Muscle of arm (tissue), 14 donors: ENCODE data around the gene PEA15. TPM values are rescaled to one million over a fixed set of nuclear protein-coding genes. Genes with fewer than 3 reads are reported as not detected.

Experiments used
- DNase-seq: peaks from one replicate; pipeline ENCODE4 v3.0.0-alpha.2; 2013
- long read RNA-seq, 11 donors: transcript quantifications; one replicate each; lab custom pipeline, GENCODE V29; 2026
- polyA plus RNA-seq, 12 donors: library from polyadenylated mRNA; unstranded; fragments of 120-200 nt; gene quantifications; one replicate each; pipeline ENCODE4 v1.2.1, GENCODE V29; 2013; ENCODE audit not compliant: insufficient read length in 12 of 12

PEA15 gene, protein sequence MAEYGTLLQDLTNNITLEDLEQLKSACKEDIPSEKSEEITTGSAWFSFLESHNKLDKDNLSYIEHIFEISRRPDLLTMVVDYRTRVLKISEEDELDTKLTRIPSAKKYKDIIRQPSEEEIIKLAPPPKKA
- 100 to 1,000 TPM in 11 of 12 donors, not detected in 1; 119 to 154 (median 137) TPM for polyA plus RNA-seq
- long read RNA-seq, donor 1, transcript PEA15-201 (4 exons, 2,471 nt): major isoform, 22 of 56 reads
- long read RNA-seq, donor 1, partial matches to known transcripts: 34 of 56 reads
- long read RNA-seq, donor 1, other reads (novel, unspliced or antisense): 0 of 56 reads
- long read RNA-seq, donor 2, transcript PEA15-201 (4 exons, 2,471 nt): major isoform, 37 of 83 reads
- long read RNA-seq, donor 2, partial matches to known transcripts: 46 of 83 reads
- long read RNA-seq, donor 2, other reads (novel, unspliced or antisense): 0 of 83 reads
- long read RNA-seq, donor 3, transcript PEA15-201 (4 exons, 2,471 nt): major isoform, 16 of 23 reads
- long read RNA-seq, donor 3, partial matches to known transcripts: 7 of 23 reads
- long read RNA-seq, donor 3, other reads (novel, unspliced or antisense): 0 of 23 reads
- long read RNA-seq, donor 4, transcript PEA15-201 (4 exons, 2,471 nt): major isoform, 13 of 32 reads
- long read RNA-seq, donor 4, partial matches to known transcripts: 19 of 32 reads
- long read RNA-seq, donor 4, other reads (novel, unspliced or antisense): 0 of 32 reads
- long read RNA-seq, donor 5, transcript PEA15-201 (4 exons, 2,471 nt): major isoform, 65 of 102 reads
- long read RNA-seq, donor 5, partial matches to known transcripts: 36 of 102 reads
- long read RNA-seq, donor 5, other reads (novel, unspliced or antisense): 0 of 102 reads
- long read RNA-seq, donor 6, transcript PEA15-201 (4 exons, 2,471 nt): major isoform, 26 of 45 reads
- long read RNA-seq, donor 6, partial matches to known transcripts: 18 of 45 reads
- long read RNA-seq, donor 6, other reads (novel, unspliced or antisense): 0 of 45 reads
- long read RNA-seq, donor 7, transcript PEA15-201 (4 exons, 2,471 nt): major isoform, 12 of 26 reads
- long read RNA-seq, donor 7, partial matches to known transcripts: 13 of 26 reads
- long read RNA-seq, donor 7, other reads (novel, unspliced or antisense): 0 of 26 reads
- long read RNA-seq, donor 8, transcript PEA15-201 (4 exons, 2,471 nt): major isoform, 50 of 117 reads
- long read RNA-seq, donor 8, partial matches to known transcripts: 65 of 117 reads
- long read RNA-seq, donor 8, other reads (novel, unspliced or antisense): 0 of 117 reads
- long read RNA-seq, donor 9, transcript PEA15-201 (4 exons, 2,471 nt): major isoform, 11 of 30 reads
- long read RNA-seq, donor 9, partial matches to known transcripts: 18 of 30 reads
- long read RNA-seq, donor 9, other reads (novel, unspliced or antisense): 0 of 30 reads
- long read RNA-seq, donor 10, transcript PEA15-201 (4 exons, 2,471 nt): major isoform, 51 of 101 reads
- long read RNA-seq, donor 10, partial matches to known transcripts: 50 of 101 reads
- long read RNA-seq, donor 10, other reads (novel, unspliced or antisense): 0 of 101 reads
- long read RNA-seq, donor 11, transcript PEA15-201 (4 exons, 2,471 nt): major isoform, 31 of 124 reads
- long read RNA-seq, donor 11, partial matches to known transcripts: 93 of 124 reads
- long read RNA-seq, donor 11, other reads (novel, unspliced or antisense): 0 of 124 reads

DNA sequence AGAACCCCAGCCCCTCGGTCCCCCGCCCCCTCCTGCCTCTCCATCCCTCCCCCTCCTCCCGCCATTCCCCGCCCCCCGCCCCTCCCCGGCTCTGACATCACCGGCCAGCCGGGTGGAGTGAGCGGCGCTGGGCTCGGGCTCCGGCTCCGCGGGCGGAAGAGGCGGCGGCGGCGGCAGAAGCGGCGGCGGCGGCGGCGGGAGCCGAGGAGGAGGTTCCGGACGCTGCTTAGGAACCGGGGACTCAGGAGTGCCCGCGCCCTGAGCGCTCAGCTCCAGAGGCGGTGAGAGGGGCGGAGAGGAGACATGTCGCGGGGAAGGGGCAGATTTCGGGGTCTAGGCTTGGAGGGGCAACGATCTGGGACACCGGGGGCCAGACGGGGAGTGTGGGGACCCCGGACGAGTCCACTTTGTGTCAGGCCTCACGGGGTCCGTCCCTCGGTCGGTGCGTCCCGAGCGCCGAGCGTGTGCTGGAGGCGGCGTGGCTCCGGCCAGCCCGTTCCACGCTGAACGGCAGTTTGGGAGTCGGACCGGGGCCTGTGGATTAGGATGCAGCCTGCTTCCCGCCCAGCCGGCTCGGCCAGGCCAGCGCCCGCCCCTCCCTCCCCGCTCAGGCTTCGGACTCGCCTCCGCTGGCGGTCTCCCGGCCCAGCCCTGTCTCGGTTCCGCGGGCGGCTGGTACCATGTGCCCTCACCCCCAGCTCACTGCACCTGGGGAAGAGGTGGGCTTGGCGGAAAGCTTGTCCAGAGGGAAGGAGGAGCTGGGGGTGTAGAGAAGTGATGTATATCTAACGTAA, at the start of gene PEA15:
PEA15 (plus strand) TSS at position 143 of the 794 bp plus-strand sequence. CDS start 6,161 bp downstream, outside the sequence.
- DNase-seq: peak; percentile 70

DNA sequence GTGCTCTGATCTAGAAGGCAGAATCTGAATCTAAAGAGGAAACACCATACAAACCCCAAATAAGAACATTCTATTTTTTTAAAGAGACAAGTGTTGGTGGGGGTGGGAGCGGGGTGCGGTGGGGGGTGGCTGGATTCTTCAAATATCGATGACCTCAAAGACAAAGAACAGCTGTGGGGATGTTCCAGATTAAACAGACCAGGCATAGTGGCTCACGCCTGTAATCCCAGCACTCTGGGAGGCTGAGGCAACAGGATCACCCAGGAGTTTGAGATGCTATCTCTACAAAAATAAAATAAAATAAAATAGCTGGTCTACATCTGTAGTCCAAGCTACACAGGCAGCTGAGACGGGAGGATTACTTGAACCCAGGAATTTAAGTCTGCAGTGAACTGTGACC, 48.8 kb upstream of the PEA15 start:
- no peak for DNase-seq

DNA sequence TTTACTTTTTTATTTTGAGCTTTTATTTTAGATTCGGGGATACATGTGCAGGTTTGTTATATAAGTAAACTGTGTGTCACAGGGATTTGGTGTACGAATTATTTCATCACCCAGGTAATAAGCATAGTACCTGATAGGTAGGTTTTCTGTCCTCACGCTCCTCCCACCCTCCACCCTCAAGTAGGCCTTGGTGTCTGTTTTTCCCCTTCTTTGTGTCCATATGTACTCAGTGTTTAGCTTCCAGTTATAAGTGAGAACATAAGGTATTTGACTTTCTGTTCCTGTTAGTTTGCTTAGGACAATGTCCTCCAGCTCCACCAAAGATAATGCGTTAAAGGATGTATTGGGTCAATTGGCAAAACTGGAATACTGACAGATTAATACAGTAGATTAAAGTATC, 48.0 kb upstream of the PEA15 start:
- no peak for DNase-seq

DNA sequence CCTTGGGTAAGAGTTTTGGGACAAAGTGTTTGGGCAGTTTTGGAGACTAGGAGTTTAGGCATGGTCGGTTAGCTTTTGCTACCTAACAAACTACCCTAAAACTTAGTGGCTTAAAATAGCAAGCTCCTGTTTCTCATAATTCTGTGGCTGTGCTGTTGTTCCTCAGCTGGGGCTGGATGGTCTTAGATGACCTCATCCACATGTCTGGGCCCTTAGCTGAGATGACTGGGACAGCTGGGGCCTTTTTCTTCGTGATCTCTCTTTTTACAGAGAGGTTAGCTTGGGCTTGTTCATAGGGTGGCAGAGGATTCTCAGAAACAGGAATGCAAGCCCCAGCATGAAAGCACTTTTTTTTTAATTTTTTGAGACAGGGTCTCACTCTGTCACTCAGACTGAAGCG, 47.2 kb upstream of the PEA15 start:
- DNase-seq: no peak

DNA sequence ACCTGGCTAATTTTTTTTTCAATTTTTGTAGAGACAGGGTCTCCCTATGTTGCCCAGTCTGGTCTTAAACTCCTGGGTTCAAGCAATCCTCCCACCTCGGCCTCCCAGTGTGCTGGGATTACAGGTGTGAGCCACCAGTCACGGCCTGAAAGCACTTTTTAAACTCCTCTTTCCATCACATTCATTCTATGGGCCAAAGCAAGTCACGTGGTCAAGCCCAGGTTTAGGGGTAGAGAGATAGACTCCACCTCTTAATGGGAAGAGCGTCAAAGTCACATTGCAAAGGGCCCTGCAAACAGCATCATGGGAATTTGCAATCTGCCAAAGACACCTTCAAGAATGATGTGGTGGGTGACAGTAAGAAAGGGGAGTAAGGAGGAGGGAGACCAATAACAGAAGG, 46.6 kb upstream of the PEA15 start:
- no peak for DNase-seq

DNA sequence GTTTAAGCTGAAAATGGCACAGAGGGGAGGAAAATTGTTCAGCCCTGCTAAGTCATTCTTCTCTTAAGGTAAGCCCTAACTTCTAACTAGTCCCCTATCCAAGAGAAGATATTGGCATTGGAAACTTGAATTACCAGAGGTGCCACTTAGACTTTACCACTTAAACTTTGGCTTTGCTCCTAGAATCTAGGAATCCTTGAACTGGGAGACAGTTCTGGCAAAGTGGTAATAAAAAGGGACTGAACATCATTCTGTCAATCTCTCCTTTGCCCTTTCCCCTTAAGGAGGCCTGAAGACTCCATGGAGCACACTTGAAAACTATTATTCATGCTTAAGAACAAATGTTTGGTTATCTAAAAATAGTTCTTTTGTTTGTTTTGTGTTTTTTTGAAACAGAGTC, 45.3 kb upstream of the PEA15 start:
- no peak for DNase-seq

DNA sequence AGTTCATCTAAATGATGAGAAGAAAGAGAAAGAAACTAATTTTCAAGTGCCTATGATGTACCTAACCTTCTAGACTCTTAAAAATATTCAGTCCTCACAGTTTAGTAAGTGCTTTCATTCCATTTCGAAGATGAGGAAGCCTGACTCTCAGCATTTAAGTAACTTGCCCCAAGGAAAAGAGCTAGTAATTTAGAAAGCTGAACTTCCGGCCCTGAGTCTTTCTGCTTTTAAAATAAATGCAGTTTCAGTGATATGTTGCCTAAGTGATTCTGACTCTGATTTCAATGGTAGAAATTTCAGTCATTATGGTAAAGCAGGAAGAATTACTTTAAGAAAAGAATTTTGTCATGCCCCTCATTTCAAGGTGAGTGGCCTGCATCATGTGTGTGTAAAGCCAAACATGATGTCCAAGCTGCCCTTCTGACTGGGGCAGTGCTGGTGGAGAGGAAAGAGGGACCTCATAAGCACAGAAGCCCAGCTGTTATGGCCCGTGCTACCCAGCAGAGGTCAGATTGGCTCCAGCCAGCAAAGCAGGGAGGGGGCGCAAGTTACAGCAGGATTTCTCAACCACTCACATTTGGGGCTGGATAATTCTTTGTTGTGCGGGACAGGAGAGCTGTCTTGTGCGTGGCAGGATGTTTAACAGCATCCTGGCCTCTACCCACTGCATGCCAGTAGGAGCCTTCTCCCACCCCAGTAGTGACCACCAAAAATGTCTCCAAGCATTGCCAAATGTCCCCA, 43.0 kb upstream of the PEA15 start:
- DNase-seq: no peak

DNA sequence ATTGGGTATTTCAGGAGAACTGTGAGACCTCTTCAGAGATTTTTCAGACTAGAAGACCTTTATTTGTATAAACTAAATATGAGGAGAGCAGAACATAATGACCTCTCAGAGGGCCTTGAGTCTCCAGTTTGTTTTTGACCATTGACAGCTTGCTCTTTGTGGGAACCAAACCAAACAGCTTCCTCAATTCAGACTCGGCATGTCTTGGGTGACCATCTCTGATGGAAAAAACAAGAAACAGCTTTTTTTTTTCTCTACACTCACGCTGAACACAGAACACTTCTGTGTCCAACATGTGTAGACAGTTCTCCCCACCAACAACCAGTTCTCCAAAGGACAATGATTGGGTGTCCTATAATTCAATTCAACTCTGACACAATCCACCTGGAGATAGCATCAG, 42.3 kb upstream of the PEA15 start:
- DNase-seq: no peak

DNA sequence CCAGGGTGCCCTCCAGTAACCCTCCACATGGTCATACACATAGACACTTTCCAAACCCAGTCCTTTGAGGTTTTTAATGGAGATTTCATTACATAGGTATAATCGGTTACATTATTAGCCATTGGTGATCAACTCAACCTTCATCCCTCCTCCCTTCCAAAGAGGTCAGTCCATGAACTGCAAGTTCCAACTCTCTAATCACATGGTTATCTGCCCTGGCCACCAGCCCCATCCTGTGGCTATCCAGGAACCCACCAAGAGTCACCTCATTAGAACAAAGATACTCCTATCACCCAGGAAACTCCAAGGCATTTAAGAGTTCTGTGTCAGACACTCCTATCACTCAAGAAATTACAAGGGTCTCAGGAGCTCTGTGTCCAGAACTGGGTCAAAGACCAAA, 41.6 kb upstream of the PEA15 start:
- DNase-seq: no peak

DNA sequence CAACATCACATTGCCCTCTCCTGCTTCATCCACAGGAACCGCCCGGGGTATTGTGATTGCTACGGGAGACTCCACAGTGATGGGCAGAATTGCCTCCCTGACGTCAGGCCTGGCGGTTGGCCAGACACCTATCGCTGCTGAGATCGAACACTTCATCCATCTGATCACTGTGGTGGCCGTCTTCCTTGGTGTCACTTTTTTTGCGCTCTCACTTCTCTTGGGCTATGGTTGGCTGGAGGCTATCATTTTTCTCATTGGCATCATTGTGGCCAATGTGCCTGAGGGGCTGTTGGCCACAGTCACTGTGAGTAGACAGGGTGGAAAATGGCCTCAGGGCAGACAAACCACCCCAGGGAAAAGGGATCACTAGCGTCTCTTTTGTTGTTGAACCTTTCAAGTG, 41.1 kb upstream of the PEA15 start:
- no peak for DNase-seq

DNA sequence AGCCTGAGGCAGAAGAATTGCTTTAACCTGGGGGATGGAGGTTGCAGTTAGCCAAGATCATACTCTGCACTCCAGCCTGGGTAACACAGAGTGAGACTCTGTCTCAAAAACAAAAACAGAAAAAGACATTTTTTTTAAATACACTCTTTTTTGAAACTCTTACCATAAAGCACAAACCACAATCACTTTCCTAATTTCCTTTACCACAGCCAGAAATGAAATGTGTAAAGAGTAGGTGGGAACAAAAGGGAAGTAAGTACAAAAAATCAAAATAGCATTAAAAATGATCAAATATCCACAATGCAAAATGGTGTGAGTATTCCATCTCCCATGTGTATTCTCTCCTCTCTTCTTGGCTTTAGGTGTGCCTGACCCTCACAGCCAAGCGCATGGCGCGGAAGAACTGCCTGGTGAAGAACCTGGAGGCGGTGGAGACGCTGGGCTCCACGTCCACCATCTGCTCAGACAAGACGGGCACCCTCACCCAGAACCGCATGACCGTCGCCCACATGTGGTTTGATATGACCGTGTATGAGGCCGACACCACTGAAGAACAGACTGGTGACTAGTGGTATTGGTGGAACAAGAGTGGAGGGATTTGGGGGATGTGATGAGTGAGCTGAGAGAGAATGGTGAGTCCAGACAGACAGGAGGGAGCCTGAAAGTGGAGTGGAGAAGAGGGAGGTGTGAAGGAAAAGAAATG, 38.9 kb upstream of the PEA15 start:
- no peak for DNase-seq

DNA sequence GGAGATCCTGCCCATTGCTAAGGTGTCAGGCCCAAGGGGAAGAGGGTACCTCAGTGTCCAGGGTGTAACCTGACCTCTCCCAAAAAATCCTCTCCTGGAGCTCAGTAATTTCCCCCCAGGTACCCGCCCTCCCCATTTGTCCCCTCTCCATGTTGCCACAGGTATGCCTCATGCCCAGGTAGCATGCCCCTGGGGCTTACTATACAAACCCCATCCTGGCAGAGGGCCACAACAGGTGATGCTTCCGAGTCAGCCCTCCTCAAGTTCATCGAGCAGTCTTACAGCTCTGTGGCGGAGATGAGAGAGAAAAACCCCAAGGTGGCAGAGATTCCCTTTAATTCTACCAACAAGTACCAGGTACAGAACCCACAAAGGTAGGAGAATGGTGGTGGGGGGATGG, 38.1 kb upstream of the PEA15 start:
- no peak for DNase-seq

DNA sequence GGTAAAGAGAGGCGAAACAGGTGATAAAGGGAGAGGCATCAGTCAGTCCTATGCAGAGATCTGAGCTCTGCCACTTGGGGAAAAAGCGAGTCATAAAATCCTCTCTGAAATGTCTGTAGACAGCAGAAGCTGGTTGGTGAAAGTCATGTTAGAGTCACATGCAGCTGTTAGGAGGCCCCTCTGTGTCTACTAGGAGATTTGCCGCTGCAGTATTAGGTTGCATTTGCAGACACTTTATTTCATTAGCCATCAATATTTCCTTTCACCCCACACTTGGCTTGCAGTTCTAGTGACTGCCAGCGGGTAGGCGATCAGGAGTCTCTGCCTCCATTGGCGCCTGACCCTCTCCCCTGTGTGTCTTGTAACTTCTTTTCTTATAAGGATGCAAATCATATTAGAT, 37.6 kb upstream of the PEA15 start:
- no peak for DNase-seq

DNA sequence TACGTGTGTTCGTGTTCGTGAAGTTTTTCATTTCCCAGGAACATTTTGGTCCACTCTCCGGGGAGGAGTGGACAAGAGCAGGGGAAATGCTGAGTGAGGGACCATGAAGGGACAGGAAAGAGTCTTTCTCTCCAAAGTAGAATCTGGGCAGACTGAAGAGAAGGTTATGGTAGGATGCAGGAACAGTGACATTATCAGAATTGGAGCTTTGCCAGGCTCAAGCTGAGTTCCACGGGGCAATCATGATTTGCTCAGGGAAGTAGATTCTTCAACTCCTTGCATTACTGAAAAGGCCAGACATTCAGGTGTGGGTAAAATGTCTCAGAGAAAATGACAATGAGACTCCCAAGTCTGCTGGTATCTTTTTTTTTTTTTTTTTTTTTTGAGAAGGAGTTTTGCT, 37.2 kb upstream of the PEA15 start:
- no peak for DNase-seq

DNA sequence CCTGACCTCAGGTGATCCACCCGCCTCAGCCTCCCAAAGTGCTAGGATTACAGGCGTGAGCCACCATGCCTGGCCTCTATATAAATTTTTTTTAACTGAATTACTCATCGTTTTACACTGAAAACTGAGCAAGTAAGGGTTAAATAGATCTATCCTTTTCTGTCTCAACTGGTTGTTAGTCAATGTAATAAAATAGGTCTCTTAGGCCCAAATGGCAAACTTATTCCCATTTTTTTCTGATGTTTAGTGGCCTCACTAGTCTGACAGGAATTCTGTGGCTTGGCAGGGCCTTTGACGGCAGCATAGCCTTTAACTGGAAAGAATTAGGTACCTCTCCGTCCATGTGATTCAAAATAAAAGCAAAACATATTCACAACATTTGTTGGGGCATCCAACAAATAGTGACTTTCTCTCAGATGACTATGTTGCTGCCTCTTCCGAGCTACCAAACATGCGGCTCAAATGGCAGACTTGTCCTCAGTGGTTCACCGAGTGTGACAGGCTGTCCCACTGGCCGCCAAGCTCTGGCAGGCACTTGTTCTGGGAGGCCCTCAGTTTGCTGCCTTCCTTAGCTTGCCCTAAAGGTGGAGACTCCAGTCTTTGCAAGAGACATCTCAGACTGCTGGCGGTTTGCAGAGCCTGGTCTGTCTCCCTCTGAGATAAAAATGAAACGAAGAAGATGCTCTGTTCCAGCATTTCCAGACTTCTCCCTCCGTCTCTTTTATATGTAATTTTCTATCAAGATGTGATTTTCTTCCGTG, 36.4 kb upstream of the PEA15 start:
- DNase-seq: no peak

DNA sequence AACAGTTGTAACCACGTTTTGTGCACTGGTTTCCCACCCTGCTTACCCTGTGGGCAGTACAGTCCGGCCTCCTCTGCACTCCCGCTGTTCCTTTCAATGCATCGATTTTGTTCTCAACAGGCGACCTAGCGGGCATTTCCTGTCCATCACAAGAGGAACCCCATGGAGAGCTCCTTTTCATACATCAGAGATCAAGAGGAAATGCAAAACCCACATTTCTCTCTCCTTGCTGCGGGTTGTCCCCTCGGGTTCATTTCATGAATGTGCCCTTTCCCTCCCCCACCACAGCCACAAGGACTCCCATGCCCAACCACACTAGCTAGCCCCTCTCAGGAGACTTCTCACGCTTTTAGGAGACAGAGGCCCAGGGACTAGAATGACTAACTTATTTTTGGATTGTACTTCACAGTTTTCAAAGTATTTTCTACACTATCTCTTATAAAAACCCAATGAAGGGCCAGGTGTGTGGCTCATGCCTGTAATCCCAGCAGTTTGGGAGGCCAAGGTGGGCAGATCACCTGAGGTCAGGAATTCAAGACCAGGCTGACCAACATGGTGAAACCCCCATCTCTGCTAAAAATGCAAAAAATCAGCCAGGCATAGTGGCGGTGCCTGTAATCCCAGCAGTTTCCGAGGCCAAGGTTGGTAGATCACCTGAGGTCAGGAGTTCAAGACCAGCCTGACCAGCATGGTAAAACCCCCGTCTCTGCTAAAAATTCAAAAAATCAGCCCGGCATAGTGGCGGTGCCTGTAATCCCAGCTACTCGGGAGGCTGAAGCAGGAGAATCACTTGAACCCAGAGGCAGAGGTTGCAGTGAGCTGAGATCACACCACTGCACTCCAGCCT, 35.4 kb upstream of the PEA15 start:
- DNase-seq: no peak

DNA sequence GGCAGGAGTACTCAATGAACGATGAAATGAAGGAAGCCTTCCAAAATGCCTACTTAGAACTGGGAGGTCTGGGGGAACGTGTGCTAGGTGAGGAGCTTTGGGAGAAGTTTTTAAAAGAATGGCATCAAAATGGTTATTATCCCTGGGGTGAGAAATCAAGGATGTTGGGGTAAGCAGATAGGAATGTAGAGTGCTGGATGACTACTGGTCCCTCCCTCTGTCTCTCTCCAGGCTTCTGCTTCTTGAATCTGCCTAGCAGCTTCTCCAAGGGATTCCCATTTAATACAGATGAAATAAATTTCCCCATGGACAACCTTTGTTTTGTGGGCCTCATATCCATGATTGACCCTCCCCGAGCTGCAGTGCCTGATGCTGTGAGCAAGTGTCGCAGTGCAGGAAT, 33.8 kb upstream of the PEA15 start:
- DNase-seq: no peak
